C4-2B (cell line): ENCODE measurements around the gene UNC45A.

Experiments used
- H3K27ac ChIP-seq: fragments of 450-650 bp; 2 replicates; pipeline ENCODE4 v1.5.1; 2017
- ZFX ChIP-seq: fragments of 450-650 bp; IDR thresholded peaks from 2 replicates; pipeline ENCODE4 v1.6.1; 2017
- TF ChIP-seq, protein P1 (sequence below): fragments of 450-650 bp; conservative IDR thresholded peaks from 2 replicates; pipeline ENCODE4 v1.5.1; 2017; ENCODE audit warnings: mild to moderate bottlenecking

Gene UNC45A

DNA sequence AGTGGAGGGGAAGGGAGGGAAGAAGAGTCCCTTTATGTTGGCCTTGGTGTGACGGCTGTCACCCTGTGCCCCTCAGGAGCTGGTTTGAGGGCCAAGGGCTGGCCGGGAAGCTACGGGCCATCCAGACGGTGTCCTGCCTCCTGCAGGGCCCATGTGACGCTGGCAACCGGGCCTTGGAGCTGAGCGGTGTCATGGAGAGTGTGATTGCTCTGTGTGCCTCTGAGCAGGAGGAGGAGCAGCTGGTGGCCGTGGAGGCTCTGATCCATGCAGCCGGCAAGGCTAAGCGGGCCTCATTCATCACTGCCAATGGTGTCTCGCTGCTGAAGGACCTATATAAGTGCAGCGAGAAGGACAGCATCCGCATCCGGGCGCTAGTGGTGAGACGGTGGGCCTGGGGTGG lies 11.5 kb downstream of the UNC45A start:
- TF ChIP-seq ZFX = no peak
- TF ChIP-seq, protein P1, sequence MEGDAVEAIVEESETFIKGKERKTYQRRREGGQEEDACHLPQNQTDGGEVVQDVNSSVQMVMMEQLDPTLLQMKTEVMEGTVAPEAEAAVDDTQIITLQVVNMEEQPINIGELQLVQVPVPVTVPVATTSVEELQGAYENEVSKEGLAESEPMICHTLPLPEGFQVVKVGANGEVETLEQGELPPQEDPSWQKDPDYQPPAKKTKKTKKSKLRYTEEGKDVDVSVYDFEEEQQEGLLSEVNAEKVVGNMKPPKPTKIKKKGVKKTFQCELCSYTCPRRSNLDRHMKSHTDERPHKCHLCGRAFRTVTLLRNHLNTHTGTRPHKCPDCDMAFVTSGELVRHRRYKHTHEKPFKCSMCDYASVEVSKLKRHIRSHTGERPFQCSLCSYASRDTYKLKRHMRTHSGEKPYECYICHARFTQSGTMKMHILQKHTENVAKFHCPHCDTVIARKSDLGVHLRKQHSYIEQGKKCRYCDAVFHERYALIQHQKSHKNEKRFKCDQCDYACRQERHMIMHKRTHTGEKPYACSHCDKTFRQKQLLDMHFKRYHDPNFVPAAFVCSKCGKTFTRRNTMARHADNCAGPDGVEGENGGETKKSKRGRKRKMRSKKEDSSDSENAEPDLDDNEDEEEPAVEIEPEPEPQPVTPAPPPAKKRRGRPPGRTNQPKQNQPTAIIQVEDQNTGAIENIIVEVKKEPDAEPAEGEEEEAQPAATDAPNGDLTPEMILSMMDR = no peak

GRCh38 chr15:90946941-90947576 lies 12.0 kb downstream of the UNC45A start:
- TF ChIP-seq ZFX = no peak
- TF ChIP-seq, protein P1 = no peak
- no peak overlapping the region for H3K27ac ChIP-seq

More for the DNA sequence above, 11.5 kb downstream of the UNC45A start:
- H3K27ac ChIP-seq = no peak overlapping the region

DNA sequence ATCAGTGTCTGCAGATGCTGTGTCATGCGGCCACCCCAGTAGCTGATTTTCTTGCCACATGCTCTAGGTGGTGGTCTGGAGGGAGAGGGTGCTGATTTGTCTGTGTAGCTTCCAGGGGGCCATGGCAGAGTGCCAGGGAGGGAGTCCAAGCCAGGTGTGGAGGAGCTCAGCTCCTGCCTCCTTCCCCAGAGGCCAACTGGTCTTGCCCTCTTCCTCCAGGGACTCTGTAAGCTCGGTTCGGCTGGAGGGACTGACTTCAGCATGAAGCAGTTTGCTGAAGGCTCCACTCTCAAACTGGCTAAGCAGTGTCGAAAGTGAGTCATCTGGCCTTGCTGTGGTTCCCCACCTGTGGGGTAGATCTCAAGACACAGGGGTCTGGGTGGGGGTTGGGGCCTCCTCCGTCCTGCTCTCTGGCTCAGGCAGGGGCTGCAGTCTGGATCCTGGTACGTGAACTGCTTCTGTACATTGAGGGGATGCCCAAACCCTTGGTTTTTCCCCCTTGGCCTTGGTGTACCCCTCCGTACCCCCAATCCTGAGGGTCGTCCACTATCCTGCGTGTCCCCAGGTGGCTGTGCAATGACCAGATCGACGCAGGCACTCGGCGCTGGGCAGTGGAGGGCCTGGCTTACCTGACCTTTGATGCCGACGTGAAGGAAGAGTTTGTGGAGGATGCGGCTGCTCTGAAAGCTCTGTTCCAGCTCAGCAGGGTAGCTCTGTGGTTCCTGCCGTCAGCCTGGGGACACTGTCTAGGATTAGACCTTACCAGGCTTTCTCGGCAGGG lies 12.7 kb downstream of the UNC45A start:
- TF ChIP-seq ZFX = no peak
- TF ChIP-seq, protein P1 = no peak
- H3K27ac ChIP-seq = no peak overlapping the region

- TF ChIP-seq, protein P1 = no peak
- no peak for TF ChIP-seq ZFX
- H3K27ac ChIP-seq = no peak overlapping the region
Observed at GRCh38 chr15:90948506-90948905, 13.4 kb downstream of the UNC45A start.

DNA sequence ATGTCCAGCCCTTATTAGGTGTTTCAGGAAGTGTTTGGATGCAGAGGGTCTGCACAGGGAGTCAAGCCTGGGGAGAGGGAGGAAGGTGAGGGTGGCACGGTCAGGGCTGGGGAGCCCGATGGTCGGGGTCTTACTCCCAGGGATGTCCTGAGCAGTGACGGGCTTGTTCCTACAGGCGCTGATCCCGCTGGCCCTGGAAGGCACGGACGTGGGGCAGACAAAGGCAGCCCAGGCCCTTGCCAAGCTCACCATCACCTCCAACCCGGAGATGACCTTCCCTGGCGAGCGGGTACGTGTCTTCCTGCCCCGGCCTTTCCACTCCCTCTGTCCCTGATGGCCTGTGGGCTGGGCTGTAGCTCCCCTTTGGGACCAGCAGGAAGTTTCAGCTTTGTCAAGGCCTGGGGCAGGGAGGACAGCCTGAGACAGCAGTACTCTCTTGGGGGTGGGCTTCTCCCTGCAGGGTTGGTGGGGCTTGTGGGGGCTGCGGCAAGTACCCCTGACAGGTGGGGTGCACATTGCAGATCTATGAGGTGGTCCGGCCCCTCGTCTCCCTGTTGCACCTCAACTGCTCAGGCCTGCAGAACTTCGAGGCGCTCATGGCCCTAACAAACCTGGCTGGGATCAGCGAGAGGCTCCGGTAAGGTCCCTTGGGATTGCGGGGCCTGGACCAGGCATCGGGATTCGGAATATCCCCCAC lies 15.0 kb downstream of the UNC45A start:
- no peak for TF ChIP-seq ZFX
- TF ChIP-seq, protein P1 = no peak
- no peak overlapping the region for H3K27ac ChIP-seq

DNA sequence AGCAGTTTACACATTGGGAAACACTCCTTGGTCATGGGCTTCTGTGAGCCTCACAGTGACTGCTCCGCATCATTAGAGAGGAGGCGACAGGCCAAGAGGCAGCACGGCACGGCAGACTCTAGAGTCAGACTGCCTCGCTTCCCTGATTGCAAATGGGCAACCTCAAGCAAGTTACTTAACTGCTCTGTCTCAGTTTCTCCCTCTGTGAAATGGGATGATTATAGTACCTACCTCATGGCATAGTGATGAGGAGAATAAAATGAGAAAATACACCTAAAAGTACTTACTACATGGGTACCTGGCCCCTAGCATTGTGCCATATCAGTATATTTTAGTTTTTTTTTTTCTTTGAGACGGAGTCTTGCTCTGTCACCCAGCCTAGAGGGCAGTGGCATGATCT lies 15.6 kb downstream of the UNC45A start:
- no peak for TF ChIP-seq ZFX
- TF ChIP-seq, protein P1 = no peak
- no peak overlapping the region for H3K27ac ChIP-seq
